ENCODE data around the gene CDC14A. TPM values are rescaled to one million over a fixed set of nuclear protein-coding genes. Genes with fewer than 3 reads are reported as not detected.

The CDC14A gene
- total and polyA plus RNA-seq, 12 donors: 0.85 to 19.2 (median 4.1) TPM

GRCh38 chr1:100530141-100530540, 177.8 kb downstream of the CDC14A start:
- TF ChIP-seq CTCF (IDR thresholded peaks at IDR 0.05): no peak
- intact Hi-C loops (cut with DNase I): no loop called here

GRCh38 chr1:100530880-100531487, 178.7 kb downstream of the CDC14A start:
- WGBS, 4 donors: 58 to 74% (median 62%) methylated on average over 3 of the region's 3 CpGs
- Histone ChIP-seq H3K9me3 (replicated peaks in 1 of 3) (no peaks in the 10 kb centered on the region), H3K27ac (peak overlapping the region in 2 of 5 donors; percentile 52 to 57), H3K27me3 (no peaks in the 10 kb centered on the region), H3K36me3 (replicated peaks in 1 of 2) (no peaks in the 10 kb centered on the region), H3K4me1 (replicated peaks in 1 of 2) (peaks cover 0 to 32% of the 10 kb centered on the region in 2 donors), H3K4me3 (no peak overlapping the region)
- TF ChIP-seq POLR2A (IDR thresholded peaks at IDR 0.05): no peak
- peak in 3 of 7 donors; percentile 27 to 53 (median 40) for DNase-seq
- intact Hi-C loops (cut with DNase I): no loop called here

More at GRCh38 chr1:100530141-100530540, 177.8 kb downstream of the CDC14A start:
- H3K36me3 ChIP-seq (replicated peaks in 1 of 2): no peaks in the 10 kb centered on the region
- no peaks in the 10 kb centered on the region for H3K27me3 ChIP-seq
- WGBS, 4 donors: 76 to 79% (median 77%) methylated on average over 5 of the region's 5 CpGs
- DNase-seq: no peak
- no peak overlapping the region for H3K4me3 ChIP-seq
- peak overlapping the region in 2 of 5 donors; percentile 48 to 60 for H3K27ac ChIP-seq
- peaks cover 0 to 32% of the 10 kb centered on the region in 2 donors for H3K4me1 ChIP-seq (replicated peaks in 1 of 2)
- H3K9me3 ChIP-seq (replicated peaks in 1 of 3): no peaks in the 10 kb centered on the region

- intact Hi-C loops (cut with DNase I): no loop called here
Measured at GRCh38 chr1:100532645-100533044, 180.3 kb downstream of the CDC14A start.

GRCh38 chr1:100535264-100535663, 183.0 kb downstream of the CDC14A start:
- no peak for DNase-seq
- H3K4me3 ChIP-seq: no peak overlapping the region
- H3K9me3 ChIP-seq (replicated peaks in 1 of 3): no peaks in the 10 kb centered on the region
- no peaks in the 10 kb centered on the region for H3K36me3 ChIP-seq (replicated peaks in 1 of 2)
- intact Hi-C loops (cut with DNase I): no loop called here
- 43 to 58% (median 48%) methylated on average over 2 of the region's 2 CpGs for WGBS, 4 donors
- peaks cover under 1% of the 10 kb centered on the region for H3K27me3 ChIP-seq
- TF ChIP-seq POLR2A (IDR thresholded peaks at IDR 0.05) (no peak), CTCF (IDR thresholded peaks at IDR 0.05) (no peak)
- peaks cover 11 to 20% of the 10 kb centered on the region in 2 donors for H3K4me1 ChIP-seq (replicated peaks in 1 of 2)
- no peak overlapping the region for H3K27ac ChIP-seq

More at GRCh38 chr1:100532645-100533044, 180.3 kb downstream of the CDC14A start:
- no peak for DNase-seq
- TF ChIP-seq POLR2A (IDR thresholded peaks at IDR 0.05) (no peak), CTCF (IDR thresholded peaks at IDR 0.05) (no peak)
- Histone ChIP-seq H3K27me3 (no peaks in the 10 kb centered on the region), H3K27ac (no peak overlapping the region), H3K4me3 (no peak overlapping the region), H3K9me3 (replicated peaks in 1 of 3) (no peaks in the 10 kb centered on the region), H3K4me1 (replicated peaks in 1 of 2) (peaks cover 0 to 32% of the 10 kb centered on the region in 2 donors), H3K36me3 (replicated peaks in 1 of 2) (no peaks in the 10 kb centered on the region)
- 64 to 74% (median 72%) methylated on average over 7 of the region's 7 CpGs for WGBS, 4 donors

GRCh38 chr1:100536031-100536430, 183.7 kb downstream of the CDC14A start:
- intact Hi-C loops (cut with DNase I): no loop called here
- H3K36me3 ChIP-seq (replicated peaks in 1 of 2): no peaks in the 10 kb centered on the region
- WGBS, 4 donors: 71 to 87% (median 76%) methylated on average over 3 of the region's 3 CpGs
- H3K4me1 ChIP-seq (replicated peaks in 1 of 2): peaks cover 11 to 16% of the 10 kb centered on the region in 2 donors
- no peak overlapping the region for H3K27ac ChIP-seq
- no peak for DNase-seq
- H3K9me3 ChIP-seq (replicated peaks in 1 of 3): no peaks in the 10 kb centered on the region
- peaks cover 8% of the 10 kb centered on the region for H3K27me3 ChIP-seq
- no peak overlapping the region for H3K4me3 ChIP-seq
- TF ChIP-seq POLR2A (IDR thresholded peaks at IDR 0.05): no peak
- TF ChIP-seq CTCF (IDR thresholded peaks at IDR 0.05): no peak

All from adrenal gland (tissue), 12 donors.